Ammon's horn (tissue), 1 donor: ENCODE results near the gene ZNF853.
"Not testable (repeated sequence)": the region's sequence is repeated elsewhere in the genome, so short reads cannot be mapped to it uniquely, and the experiment has no call there.

ENCODE experiments used
- DNase-seq: peaks from one replicate; pipeline ENCODE4 v3.0.0-alpha.2; 2016; ENCODE audit warnings: low spot score

The ZNF853 gene

DNA sequence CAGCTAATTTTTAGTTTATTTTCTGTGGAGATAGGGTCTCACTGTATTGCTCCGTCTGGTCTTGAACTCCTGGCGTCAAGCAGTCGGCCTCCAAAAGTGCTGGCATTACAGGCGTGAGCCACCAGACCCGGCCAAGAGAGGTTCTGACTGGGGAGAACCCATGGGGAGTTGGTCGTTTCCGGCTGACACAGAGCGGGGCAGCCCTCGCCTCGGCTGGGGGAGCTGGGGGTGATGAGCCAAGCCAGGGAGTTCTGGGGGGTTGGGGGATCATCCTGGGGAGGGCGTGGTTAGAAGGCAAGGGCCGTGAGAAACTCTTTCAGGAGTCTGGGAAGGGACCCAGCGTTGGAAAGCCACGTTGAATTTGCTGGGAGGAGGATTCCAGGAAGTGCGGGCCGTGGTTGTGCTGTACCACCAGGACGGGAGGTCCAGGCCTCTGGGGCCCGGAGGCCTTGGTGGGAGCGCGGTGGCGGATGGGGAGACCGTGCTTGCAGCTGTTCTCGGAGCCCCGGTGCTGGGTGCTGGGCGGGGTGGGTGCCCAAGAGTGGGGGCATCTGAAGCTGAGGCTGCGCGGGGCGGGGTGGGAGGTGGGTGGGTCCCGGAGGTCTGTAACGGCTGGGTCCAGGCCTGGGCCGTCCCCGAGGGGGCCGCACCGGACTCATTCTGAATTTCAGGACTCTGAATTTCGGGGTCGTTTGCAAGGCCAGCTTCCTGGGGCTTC lies 8.4 kb upstream of the ZNF853 start:
- no peak for DNase-seq

- no peak for DNase-seq
Observed at GRCh38 chr7:6607651-6608051, 7.8 kb upstream of the ZNF853 start.

DNA sequence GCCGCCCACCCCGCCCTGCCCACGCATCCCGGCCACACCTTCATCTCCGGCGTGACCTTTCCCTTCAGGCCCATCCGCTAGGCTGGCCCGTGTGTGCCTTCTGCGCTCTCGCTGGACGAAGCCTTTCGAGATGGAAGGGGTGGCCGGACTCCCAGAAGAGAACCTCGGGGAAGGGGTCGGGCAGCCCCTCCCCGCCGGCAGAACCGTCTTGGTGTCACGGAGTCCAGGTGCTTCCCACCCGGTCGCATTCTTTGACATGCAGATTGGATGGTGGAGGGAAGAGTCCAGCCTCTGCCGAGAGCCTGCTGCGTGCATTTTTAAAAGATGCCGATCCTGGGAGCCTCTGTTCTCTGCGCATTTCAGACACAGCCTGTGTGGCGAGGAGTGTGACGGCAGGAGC lies 7.3 kb upstream of the ZNF853 start:
- DNase-seq: no peak

DNA sequence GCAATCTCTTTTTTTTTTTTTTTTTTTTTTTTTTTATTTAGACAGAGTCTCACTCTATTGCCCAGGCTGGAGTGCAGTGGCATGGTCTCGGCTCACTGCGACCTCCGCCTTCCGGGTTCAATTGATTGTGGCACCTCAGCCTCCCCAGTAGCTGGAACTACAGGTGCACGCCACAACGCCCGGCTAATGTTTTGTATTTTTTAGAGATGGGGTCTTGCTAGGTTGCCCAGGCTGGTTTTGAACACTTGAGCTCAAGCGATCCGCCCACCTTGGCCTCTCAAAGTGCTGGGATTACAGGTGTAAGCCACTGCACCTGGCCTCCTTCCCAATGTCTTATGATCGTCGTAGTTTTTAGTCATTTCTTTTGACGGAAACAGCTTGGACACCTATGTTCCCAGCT lies 6.6 kb upstream of the ZNF853 start:
- DNase-seq: no peak

GRCh38 chr7:6612819-6613218 lies 2.6 kb upstream of the ZNF853 start:
- no peak for DNase-seq

- DNase-seq: no peak
Observed at GRCh38 chr7:6613706-6614105, 1.7 kb upstream of the ZNF853 start.

- no peak for DNase-seq
Observed at GRCh38 chr7:6615723-6616555, 529 bp downstream of the ZNF853 start.

- no peak for DNase-seq
Observed at GRCh38 chr7:6616854-6617643, 1.6 kb downstream of the ZNF853 start.

- DNase-seq: no peak
Observed at GRCh38 chr7:6618621-6619020, 3.2 kb downstream of the ZNF853 start.

DNA sequence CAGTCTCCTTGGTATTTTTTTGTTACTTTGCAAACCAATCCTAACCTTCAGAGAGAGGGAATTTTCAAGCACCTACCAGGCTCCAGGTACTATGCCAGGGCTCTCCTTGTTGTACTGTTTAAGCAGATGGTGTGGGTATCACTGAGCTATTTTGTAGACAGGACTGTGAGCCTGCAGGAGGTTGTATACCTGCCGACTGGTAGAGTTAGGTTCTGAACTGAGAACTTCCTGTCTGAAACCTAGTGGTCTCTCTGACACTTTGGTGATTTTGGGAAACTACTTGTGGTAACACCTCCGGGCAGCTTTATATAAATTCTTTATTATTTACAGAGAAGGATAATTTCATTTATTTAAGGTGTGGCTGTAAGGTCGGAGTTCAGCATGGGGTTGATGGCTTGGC lies 4.6 kb downstream of the ZNF853 start:
- no peak for DNase-seq

- no peak for DNase-seq
Observed at GRCh38 chr7:6621195-6622133, 6.1 kb downstream of the ZNF853 start.

DNA sequence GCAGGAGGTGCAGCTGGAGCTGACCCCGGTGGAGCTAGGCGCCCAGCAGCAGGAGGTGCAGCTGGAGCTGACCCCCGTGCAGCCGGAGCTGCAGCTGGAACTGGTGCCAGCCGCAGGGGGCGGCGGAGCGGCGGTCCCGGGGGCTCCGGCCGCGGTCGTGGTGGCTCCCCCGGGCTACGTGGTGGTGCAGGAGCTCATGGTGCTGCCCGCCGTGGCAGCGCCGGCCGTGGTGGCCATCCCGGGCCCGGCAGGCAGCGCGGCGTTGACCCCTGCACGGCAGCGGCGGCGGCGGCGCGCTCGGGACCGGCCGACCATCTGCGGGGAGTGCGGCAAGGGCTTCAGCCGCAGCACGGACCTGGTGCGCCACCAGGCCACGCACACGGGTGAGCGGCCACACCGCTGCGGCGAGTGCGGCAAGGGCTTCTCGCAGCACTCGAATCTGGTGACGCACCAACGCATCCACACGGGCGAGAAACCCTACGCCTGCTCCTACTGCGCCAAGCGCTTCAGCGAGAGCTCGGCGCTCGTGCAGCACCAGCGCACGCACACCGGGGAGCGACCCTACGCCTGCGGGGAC lies 6.8 kb downstream of the ZNF853 start:
- DNase-seq: no peak

GRCh38 chr7:6623589-6624245 lies 8.3 kb downstream of the ZNF853 start:
- no peak for DNase-seq

- no peak for DNase-seq
Observed at GRCh38 chr7:6624246-6624611, 8.8 kb downstream of the ZNF853 start.

GRCh38 chr7:6628045-6628444 lies 12.6 kb downstream of the ZNF853 start:
- no peak for DNase-seq

DNA sequence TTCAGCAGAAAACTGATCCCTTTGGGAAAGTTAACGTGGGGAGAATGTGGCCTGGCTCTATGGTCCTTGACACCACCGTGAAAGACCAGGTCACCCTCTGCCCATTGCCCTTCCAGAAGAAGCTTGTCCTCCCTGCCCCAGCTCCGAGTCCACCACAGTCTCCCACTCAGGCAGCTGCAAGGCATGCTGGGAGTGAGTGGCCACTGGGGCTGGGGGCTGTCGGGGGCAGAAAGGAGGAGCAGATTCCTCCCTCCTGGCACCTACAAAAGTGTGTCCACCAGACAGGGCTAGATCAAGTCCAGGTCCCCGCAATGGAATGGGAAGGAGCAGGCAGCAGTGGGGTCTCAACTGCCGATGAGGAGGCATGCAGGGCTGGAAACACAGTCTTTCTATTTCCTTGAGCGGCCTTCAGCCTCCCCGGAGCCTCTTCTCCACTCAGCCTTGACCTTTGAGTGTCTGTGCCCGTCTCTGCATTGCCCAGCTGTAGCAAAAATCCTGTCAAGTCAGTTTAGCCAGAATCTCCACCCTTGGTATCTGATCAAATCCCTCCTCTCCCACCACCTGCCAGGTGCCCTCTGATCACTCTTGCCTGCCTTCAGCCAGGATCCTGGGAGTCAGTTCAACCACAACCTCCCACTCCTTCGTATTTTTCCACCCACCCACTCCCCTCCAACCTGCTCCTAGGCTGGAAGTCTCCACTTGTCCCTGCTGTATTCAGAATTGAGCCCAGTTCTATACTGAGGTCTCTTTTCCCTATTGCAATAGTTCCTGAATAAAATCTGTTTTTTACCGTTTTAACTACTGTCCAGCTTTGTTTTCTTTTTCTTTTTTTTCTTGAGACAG lies 14.8 kb downstream of the ZNF853 start:
- no peak for DNase-seq

- no peak for DNase-seq
Observed at GRCh38 chr7:6631605-6632004, 16.2 kb downstream of the ZNF853 start.

- DNase-seq: no peak
Observed at GRCh38 chr7:6634021-6634420, 18.6 kb downstream of the ZNF853 start.

DNA sequence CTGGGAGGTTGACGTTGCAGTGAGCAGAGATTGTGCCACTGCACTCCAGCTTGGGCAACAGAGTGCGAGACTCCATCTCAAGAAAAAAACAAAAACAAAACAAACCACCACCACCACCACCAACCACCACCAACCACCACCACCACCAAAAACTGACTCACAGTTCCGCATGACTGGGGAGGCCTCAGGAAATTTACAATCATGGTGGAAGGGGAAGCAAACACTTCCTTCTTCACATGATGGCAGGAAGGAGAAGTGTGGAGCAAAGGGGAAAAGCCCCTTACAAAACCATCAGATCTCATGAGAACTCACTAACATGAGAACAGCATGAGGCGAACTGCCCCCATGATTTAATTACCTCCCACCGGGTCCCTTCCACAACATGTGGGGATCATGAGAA lies 19.6 kb downstream of the ZNF853 start:
- DNase-seq: not testable (repeated sequence)
